Measurements from ENCODE around the gene OTULIN.

The OTULIN gene

DNA sequence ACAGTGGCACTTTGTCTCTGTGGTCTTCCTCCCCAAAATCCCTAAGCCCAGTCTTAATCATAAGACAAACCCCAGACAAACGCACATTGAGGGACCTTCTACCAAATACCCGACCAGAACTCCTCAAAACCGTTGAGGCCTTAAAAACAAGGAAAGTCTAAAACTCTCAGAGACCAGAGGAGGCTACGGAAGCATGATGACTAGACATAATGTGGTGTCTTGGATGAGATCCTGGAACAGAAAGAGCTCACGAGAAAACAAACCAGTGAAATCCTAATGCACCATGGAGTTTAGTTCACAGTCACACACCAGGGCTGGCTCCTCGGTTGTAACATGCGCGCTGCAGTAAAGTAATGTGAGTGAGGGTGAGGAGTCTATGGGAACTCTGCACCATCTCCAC, 58.4 kb downstream of the OTULIN start:
- DNase-seq = no peak

DNA sequence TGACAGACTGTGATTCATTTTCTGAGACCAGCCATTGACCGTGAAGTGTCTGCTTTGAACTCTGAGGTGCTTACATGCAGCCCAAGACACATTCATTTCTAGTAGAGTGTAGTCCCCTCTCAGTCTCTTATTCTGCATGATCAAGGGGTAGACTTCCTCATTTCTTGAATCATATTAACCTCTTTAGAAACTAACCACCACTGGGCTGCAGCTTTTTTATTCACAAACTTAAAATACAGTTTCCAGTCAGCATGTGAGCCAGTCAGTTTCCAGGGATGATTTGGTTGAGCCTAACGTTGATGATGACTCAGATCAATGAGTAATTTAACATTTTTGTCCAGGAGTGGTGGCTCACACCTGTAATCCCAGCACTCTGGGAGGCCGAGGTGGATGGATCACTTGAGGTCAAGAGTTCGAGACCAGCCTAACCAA, 59.2 kb downstream of the OTULIN start:
- no peak for DNase-seq

DNA sequence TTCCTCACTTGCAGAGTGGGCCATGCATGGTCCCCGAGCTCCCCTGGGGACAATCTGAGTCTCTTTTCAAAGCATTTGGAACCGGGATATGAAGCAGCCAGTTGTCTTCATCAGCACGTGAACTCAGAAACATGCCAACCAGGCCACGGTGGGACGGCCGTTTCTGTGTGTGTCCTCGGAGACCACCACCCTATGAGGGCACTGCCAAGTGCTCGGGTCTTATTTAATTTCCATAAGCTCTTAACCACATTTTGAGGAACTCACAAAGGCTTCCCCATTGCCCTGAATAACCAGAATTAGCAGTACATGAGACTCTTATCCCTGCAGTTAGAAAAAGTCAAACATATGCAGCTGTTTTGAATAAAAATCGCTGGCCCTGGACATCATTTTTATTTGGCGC, 60.1 kb downstream of the OTULIN start:
- DNase-seq = no peak

DNA sequence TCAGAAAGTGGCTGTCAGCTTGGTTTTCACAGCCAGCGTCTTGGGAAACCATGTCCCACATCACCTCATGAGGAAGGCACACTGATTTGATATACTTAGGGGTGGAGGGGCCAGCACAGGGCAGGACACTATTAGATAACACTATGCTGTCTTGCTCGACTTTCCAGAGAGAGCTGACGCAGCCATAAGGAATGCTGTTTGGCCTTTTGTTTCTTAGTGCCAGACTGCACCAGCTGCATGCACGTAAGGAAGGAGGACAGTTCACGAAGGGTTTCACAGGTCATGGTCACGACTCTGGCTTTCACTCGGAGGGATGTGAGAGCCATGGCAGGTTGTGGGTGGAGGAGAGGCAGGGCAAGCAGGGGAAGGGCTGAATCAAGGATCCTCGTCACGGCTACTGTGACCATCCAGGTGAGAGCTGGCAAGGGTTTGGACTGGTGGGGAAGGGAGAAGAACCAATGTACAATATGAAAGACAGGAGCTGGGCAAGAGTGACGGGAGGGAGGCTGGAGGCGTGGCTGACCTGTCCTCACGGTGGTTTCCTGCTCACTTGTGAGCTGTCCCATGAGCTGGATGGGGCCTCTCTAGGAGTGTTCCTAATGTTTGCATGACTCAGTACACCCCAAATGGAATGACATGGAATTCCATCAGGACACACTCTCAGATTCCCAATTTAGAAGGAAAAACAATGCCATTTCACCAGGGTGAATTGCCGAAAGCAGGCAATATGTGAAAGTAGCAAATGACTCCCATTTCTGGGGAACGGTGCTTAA, 61.7 kb downstream of the OTULIN start:
- no peak for DNase-seq

DNA sequence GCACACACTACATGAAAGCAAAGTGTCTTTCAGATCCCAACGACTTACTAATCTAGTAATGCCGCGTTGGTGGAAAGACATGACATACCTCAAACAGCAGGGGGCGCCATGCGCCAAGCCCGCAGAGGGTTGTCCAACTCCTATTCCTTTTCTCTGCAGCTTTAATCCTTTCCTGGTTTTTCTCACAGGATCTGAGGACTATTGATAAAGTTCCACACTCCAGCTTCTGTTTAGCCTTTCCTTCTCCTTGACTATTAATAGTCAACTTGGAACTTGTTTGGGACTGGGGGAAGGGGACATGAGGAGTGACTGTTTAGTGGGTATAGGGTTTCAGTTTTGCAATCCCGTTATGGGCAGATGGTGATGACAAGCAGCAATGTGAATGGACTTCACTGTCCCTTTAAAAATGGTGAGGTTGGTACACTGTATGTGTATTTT, 62.9 kb downstream of the OTULIN start:
- peak; percentile 79 for DNase-seq

DNA sequence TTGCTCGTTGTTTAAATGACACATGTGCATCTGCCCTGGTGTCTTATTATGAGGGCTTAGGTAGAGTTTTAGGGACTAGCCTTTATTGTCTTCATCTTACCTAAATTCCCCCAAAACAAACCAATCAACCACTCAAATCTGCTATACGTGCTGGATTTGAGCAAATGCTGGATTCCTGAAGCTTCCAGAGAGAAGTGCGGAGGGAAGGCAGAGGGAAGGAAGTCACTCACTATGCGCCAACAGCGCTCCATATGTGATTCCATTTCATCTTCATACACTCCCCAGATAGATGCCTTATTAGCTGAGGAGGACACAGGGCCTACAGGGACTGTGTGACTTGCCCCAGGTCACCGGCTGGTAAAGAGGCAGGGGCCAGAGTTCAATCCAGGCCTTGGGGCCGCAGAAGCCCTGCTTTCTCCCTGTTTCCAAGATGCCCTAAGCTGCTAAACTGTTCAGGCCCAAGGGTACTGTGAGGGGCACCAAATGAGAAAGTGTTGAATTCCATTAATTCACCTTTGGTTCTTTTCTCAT, 63.5 kb downstream of the OTULIN start:
- no peak for DNase-seq

DNA sequence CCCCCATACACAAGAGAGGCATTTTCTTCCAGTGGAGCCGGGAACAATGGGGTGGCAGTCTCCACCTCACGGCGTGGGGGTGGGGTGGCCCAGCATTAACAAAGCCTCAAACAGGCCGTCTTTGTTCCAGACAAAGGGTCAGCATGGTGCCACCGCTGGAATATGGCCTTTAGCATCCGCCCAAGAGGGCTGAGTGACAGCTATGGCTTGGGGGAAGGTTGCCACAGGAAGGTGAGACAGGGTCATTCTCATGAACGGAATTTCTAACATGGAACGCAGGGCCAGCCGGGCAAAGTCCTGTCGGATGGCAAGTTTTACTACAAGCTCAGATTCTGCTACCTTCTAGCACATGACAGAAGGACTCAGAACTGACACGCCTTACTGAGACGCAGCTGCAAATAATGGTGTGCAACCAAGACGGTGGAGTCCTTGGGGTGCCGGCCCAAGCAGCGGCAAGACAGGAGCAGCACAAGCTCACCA, 64.0 kb downstream of the OTULIN start:
- DNase-seq = no peak

DNA sequence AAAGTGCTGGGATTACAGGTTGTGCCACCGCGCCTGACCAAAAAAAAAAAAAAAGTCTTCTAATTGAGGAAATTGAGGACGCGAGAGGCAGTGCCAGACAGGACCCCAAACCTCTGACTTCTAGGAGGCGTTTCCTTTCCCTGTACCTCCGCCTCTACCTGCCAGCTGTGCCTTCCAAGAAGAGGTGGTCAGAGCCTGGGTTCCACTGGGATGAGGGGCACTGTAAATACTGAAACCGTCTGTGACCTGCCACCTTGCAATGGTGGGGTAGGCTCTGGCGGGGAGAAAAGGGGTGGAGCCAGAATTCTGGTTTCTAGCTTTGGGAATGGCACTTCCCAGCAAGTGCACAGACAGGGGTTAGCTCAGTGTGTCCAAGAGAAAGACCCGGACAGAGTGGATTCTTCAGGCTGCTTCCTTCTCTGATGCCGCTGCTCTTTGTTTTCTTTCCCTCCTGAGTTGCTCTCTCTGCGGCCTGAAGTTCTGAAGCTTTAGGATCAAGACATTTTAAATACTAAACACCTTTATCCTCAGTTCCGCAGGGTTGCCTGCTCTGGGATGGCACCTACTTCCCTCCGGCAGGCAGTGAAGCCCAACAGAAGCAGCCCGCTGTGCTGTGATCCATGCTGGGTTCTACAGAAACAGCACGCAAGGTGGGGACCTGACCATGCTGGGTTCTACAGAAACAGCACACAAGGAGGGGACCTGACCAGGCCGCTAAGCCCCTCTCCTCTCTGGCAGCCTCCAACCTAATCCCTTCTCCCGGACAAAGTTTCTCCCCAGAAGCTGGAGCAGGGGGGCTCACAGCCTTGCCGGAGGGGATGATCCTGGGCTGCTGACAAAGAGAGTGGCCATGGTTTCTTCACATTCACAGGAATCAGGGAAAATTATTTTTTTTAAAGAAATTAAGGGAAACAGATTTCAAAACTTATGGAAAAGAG, 65.2 kb downstream of the OTULIN start:
- DNase-seq = no peak

DNA sequence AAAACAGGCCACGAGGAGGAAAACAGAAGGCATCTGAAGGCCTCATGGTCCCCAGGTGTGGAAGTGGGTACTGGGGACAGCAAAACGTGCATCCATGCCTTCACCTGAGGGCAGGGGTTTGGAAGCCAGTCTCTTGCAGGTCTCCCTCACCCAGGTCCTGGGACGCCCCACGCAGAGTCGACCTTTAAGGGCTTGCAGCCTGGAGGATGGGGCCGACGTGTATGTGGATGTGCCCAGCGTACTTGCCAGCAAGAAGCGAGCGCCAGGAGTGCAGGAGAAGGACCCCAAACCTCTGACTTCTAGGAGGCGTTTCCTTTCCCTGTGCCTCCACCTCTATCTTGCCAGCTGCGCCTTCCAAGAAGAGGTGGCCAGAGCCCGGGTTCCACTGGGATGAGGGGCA, 65.9 kb downstream of the OTULIN start:
- DNase-seq = no peak

DNA sequence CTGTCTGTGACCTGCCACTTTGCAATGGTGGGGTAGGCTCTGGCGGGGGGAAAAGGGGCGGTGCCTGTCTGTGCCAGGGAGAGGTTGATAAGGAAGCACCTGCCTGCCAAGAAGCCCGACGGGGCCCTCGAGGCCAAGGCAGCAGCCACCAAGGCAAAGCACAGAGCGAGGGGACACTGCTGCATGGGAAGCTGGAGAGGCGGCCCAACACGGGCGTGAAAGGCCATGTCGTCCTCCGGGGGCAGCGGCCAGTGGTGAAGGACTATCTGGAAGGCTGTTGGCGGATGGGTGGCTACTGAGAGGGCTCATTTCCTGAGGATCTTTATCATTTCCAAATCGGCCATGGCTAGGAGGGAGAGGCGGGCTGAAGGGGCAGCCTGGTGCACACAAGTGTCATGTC, 66.4 kb downstream of the OTULIN start:
- DNase-seq = no peak

DNA sequence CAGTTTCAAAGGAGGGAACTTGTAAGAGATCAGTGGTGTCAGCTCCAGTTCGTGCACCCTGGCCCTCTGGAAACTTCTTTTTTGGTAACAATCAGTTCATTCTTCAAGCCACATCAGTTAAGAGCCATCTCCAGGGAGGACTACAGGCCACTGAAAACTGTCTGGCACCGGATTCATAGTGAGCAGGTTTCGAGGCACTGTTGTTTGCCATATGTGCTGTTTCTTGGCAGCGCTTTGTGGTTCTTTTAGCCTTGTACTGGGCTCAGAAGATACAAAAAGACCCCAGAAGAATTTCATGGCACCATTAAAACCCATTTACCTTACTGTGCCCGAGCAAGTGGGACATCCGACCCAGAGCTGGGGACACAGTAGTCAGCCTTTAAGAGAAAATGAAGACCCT, 68.5 kb downstream of the OTULIN start:
- DNase-seq = no peak

DNA sequence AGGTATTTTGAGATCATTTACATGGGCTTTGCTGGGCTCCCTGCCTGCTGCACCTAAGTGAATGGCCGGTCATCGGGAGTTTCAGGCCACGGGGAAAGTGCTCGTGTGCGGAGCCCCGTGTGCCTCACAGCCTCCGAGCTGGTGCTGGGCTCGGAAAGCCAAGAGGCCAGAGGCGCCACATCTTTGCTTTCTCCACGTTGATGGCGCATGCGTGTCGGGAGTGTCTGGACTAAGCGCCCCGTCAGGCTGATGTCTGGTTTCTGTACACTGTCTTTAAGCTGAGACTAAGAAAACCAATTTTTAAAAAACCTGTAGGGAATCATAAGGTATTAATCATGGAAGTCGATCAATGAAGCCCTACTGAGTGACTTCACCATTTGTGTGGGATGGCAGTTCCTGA, 69.1 kb downstream of the OTULIN start:
- no peak for DNase-seq

DNA sequence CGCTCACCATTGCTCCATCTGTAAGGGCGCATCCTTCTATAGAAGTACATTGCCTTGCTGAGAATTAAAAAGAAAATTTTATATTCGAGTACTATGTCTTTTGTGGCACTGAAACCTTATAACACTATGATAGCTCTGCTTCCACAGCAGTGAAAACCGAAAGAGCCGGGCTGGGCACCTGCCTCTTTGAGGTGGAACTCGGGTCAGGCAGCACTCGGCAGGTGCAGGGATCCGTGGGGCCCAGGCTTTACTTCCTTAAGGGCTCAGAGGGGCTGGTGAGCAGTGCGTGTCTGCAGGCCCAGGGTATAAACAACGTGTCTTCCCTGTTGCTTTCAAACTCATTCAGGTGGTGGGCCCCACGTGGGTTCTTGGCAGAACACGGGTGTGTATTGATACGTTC, 69.9 kb downstream of the OTULIN start:
- no peak for DNase-seq

DNA sequence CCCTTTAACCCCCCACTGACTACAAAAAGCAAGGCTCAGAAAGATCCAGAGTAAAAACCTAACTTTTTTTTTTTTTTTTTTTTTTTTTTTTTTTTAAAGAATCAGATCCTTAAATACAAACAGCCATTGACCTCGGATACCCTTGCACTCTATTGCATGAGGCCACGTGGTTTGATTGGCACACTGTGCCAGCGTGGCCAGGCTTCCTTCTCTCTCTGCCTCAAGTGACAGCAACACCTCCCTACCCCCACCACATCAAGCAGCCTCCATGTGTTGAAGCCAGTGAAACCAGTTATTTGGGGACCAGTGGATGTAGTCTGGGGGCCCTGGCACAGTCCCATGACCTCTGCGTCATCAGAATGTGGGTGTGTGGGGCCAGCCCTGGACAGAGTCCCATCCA, 71.4 kb downstream of the OTULIN start:
- no peak for DNase-seq

DNA sequence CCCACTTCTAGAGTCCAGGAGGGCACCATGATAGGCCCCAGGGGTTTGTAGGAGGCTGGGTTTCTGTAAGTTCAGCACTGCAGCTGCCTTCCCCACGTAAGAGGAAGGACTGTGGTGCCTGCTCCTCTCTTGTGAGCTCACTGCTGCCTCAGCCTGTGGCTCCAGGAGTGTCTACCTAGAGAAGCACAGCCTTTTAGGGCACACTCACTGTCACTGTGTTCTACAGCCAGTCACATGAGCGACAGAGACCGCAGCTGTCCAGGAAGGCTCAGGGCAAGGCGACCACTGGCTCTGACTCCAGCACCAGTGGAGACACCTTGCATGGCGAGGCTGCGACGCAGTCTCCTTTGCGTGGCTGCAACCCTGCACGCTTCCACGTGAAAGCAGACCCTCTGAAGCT, 72.8 kb downstream of the OTULIN start:
- DNase-seq = no peak

DNA sequence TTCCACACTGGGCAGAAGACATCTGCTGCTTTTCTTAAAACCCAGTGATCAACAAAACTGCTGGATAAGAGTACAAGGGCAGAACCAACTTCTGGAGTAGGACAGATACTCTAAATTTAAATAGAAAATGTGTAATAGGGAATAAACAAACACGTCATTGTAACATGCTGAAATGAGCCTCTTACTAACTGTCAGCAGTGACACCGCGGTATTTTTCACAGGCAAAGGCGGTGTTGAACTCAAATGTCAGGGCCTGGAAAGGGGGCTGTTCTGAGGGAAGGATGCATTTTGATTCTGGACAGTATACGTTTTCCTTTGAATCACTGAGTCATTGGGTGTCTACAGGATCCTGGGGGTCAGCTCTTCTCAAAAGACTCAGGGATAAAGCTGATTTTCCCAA, 73.5 kb downstream of the OTULIN start:
- DNase-seq = no peak

DNA sequence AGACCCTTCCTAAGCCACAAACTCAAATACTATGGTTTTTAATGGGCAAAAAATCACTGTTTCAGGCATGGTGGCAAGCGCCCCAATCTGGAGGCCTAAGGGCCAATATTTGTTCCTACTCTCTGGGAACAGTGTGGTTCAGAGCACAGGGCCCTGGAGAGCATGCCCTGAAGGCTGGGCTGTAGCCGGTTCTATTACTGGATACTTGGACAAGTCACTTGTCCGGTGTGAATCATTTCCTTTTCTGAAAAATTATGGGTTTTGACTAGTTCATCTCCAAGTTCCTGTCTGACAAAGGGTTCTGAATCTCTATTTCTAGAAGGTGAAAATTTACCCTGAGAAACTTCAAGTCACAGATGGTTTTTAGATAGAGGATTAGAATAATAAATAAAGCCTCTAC, 75.0 kb downstream of the OTULIN start:
- no peak for DNase-seq

DNA sequence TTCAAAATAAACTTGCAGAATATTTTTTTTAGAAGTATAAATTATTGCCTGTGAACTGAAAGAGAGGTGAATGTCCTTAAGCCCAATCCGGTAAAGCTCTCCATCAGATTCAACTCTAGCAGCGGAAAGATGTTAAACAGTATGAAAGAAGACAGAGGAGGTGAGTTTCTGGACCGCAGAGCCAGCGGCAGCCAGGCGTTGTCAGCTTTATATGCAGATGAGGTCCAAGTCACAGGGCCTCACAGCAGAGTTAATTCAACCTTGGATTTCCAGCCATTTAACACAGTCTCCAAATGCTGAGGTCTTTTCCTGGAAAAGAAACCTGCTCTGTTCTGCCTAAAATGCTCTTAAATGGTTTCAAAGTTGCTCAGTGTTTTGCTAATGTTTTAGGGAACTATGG, 75.5 kb downstream of the OTULIN start:
- DNase-seq = no peak

DNA sequence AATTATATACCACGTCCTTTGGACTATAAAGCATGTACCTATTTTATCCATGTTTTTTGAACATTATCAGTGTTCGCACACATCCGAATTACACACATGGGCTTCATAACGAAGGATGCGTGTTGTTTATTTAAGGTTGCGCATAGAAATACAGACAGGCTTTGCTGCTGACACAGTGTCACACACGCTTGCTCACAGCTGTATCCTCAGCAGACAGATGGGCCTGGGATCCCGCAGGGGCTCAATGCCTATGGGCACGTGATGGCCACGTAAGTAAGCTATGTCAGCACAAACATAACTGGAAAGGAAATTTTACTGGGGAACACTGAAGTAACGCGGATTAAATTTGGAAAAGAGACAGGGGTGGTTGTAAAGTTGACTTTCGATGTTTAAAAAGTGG, 76.6 kb downstream of the OTULIN start:
- no peak for DNase-seq

DNA sequence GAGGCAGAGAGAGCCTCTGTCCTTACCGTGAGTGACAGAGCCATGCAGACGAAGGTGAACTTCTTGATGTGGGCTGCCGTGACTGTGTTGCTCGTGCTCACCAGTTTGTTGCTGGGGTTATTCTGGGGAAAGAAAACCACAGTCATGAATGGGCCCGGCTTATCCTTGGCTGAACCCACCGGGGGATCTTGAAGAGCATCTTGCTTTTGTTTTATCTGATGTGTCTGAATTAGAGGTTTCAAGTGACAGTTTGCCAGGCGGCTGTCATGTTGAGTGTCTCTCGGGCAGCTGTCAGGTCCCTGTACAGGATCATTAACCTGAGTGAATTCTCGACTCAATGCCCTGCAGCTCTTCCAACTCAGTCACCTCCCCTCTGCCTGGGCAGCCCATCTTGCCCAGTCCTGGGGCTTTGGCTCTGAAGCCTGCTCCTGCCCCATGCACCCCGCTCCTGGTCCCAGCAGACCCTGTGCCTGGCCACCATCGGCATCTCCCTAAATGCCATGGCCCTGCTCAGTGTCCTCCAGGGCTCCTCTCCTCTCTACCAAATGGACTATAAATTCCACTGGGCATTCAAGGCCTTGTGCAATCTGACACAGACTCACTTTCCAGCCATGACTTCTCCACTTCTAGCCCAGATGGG, 77.4 kb downstream of the OTULIN start:
- DNase-seq = peak; percentile 78

DNA sequence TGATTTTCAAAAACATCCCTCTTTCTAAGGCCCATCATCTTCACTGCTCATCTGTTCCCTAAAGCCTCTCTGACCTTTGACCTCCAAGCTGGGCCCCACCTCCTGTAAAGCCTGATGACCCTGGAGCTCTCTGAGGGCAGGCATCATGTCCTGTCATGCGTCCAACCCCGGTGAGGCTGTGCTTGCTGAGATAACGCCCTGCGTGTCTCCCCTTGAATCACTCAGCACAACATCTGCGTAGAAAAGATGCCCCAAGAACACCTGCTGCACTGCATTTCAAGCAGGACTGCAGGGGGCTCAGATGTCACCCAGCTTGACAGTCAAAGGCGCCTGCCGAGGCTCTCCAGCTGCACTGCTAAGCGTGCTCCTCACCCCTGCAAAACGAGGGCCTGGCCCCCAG, 78.0 kb downstream of the OTULIN start:
- peak; percentile 70 for DNase-seq

DNA sequence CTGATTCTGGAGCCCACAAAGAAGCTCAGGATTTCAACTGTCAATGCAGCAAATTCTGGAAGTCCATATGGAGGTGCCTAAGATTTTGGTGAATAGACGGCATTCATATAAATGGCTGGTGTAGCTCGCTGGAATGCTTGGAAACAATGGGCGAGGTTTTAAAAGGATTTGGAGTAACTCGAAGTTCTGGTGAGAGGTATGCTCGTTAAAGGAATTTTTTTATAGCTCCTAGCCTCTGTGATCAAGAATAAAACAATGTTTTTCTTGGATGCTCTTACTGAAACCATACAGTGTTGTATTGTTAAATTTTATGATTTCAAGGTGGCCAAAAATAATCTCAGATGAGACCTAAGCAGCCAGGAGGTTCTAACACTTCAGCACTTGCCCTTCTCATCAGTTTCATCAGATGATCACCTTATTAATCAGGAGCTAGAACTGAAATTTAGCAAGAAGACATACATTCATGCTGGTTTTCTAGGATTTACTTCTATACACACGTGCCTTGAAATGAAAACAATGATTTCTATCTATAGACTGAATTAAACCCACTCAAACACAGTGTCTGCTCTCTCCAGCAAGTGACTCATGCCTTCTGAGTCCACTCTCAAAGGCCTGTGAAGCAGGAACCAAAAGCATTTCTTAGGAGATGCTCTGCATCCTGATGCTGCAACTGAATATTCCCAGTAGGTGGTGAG, 79.2 kb downstream of the OTULIN start:
- no peak for DNase-seq

All from NCI-H345 (cell line).